H9 (cell line): Measurements from ENCODE around the gene FAAP100. TPM values are rescaled to one million over a fixed set of nuclear protein-coding genes. Genes with fewer than 3 reads are reported as not detected.

Experiments
- DNase-seq: peaks from one replicate; pipeline ENCODE4 v3.0.0-alpha.2; 2017
- H2AFZ ChIP-seq: one replicate; pipeline ENCODE4 v1.6.1; 2013; ENCODE audit warnings: mild to moderate bottlenecking, low read length, control low read depth, moderate library complexity
- H2AK5ac ChIP-seq: 2 replicates; pipeline ENCODE4 v1.6.1; 2013; ENCODE audit warnings: low read length, control low read depth, mixed read lengths; ENCODE audit not compliant: insufficient read length
- H2BK120ac ChIP-seq: one replicate; pipeline ENCODE4 v1.6.1; 2013; ENCODE audit warnings: low read depth, mild to moderate bottlenecking, low read length, control low read depth, inconsistent platforms; ENCODE audit not compliant: poor library complexity, severe bottlenecking
- H2BK12ac ChIP-seq: 2 replicates; pipeline ENCODE4 v1.6.1; 2013; ENCODE audit warnings: low read length, control low read depth, mixed read lengths, low read depth; ENCODE audit not compliant: insufficient read length
- H2BK15ac ChIP-seq: 2 replicates; pipeline ENCODE4 v1.6.1; 2013; ENCODE audit warnings: low read depth, low read length, control low read depth
- H2BK20ac ChIP-seq: one replicate; pipeline ENCODE4 v1.6.1; 2013; ENCODE audit warnings: low read depth, mild to moderate bottlenecking, low read length, control low read depth, inconsistent platforms; ENCODE audit not compliant: poor library complexity, severe bottlenecking
- H2BK5ac ChIP-seq: 2 replicates; pipeline ENCODE4 v1.6.1; 2013; ENCODE audit warnings: low read length, control low read depth, mixed read lengths; ENCODE audit not compliant: insufficient read length
- H3K14ac ChIP-seq: 2 replicates; pipeline ENCODE4 v1.6.1; 2013; ENCODE audit warnings: low read length, control low read depth; ENCODE audit not compliant: insufficient read depth
- H3K18ac ChIP-seq: 2 replicates; pipeline ENCODE4 v1.6.1; 2013; ENCODE audit warnings: low read depth, mild to moderate bottlenecking, mixed read lengths, low read length, control low read depth; ENCODE audit not compliant: insufficient read length
- H3K23ac ChIP-seq: 2 replicates; pipeline ENCODE4 v1.6.1; 2013; ENCODE audit warnings: low read length, control low read depth, mixed read lengths, low read depth; ENCODE audit not compliant: insufficient read length
- H3K23me2 ChIP-seq: 2 replicates; pipeline ENCODE4 v1.6.1; 2013; ENCODE audit warnings: low read depth, mild to moderate bottlenecking, mixed read lengths, low read length, control low read depth; ENCODE audit not compliant: insufficient read length, poor library complexity, severe bottlenecking
- H3K27ac ChIP-seq: 2 replicates; pipeline ENCODE4 v1.5.1; 2013; ENCODE audit warnings: low read length, control low read depth, mixed read lengths, low read depth; ENCODE audit not compliant: insufficient read length
- H3K27me3 ChIP-seq: 2 replicates; pipeline ENCODE4 v1.6.1; 2013; ENCODE audit warnings: low read length, control low read depth, inconsistent platforms; ENCODE audit not compliant: insufficient read depth
- H3K4ac ChIP-seq: 2 replicates; pipeline ENCODE4 v1.6.1; 2013; ENCODE audit warnings: low read depth, mild to moderate bottlenecking, control low read depth, inconsistent platforms, low read length, moderate library complexity
- H3K4me1 ChIP-seq: 2 replicates; pipeline ENCODE4 v1.6.1; 2013; ENCODE audit warnings: low read length, control low read depth, inconsistent platforms; ENCODE audit not compliant: insufficient read depth
- H3K4me2 ChIP-seq: 2 replicates; pipeline ENCODE4 v1.6.1; 2013; ENCODE audit warnings: low read length, control low read depth, mixed read lengths; ENCODE audit not compliant: insufficient read length, insufficient read depth
- H3K56ac ChIP-seq: 2 replicates; pipeline ENCODE4 v1.6.1; 2013; ENCODE audit warnings: low read depth, mild to moderate bottlenecking, mixed read lengths, low read length, control low read depth; ENCODE audit not compliant: insufficient read length
- H3K79me1 ChIP-seq: 2 replicates; pipeline ENCODE4 v1.6.1; 2013; ENCODE audit warnings: low read depth, mild to moderate bottlenecking, moderate library complexity, low read length, control low read depth, inconsistent platforms; ENCODE audit not compliant: insufficient read depth, poor library complexity, severe bottlenecking
- H3K79me2 ChIP-seq: 2 replicates; pipeline ENCODE4 v1.6.1; 2013; ENCODE audit warnings: low read length, control low read depth, inconsistent platforms; ENCODE audit not compliant: insufficient read depth
- H3K9ac ChIP-seq: 2 replicates; pipeline ENCODE4 v1.6.1; 2013; ENCODE audit warnings: low read length, control low read depth, mixed read lengths; ENCODE audit not compliant: insufficient read length; ENCODE audit errors: extremely low read depth
- H3K9me3 ChIP-seq: one replicate; pipeline ENCODE4 v1.6.1; 2013; ENCODE audit warnings: low read depth, low read length, inconsistent platforms; ENCODE audit not compliant: control insufficient read depth
- H3T11ph ChIP-seq: one replicate; pipeline ENCODE4 v1.6.1; 2013; ENCODE audit warnings: mild to moderate bottlenecking, low read length, control low read depth, inconsistent platforms
- H4K20me1 ChIP-seq: one replicate; pipeline ENCODE4 v1.6.1; 2013; ENCODE audit not compliant: control insufficient read depth, insufficient read length, insufficient read depth
- H4K5ac ChIP-seq: 2 replicates; pipeline ENCODE4 v1.6.1; 2013; ENCODE audit warnings: low read depth, mild to moderate bottlenecking, mixed read lengths, low read length, control low read depth; ENCODE audit not compliant: insufficient read length
- H4K8ac ChIP-seq: replicated peaks from 2 replicates; pipeline ENCODE4 v1.6.1; 2013; ENCODE audit warnings: low read length, control low read depth, mixed read lengths, low read depth; ENCODE audit not compliant: insufficient read length
- H4K91ac ChIP-seq: 2 replicates; pipeline ENCODE4 v1.6.1; 2013; ENCODE audit warnings: low read depth, mild to moderate bottlenecking, moderate library complexity, mixed read lengths, low read length, control low read depth; ENCODE audit not compliant: insufficient read length
- H3K27ac Mint-ChIP-seq, 3 experiments: 2 replicates in 2 of 3; 3 replicates in 1 of 3; pipeline ENCODE4 v1.8.0; 2020 to 2021; ENCODE audit warnings: mixed read lengths in 3 of 3, mild to moderate bottlenecking in 1 of 3, moderate library complexity in 1 of 3
- H3K27me3 Mint-ChIP-seq: 2 replicates; pipeline ENCODE4 v1.8.0; 2021; ENCODE audit warnings: low read depth, mild to moderate bottlenecking, moderate library complexity, mixed read lengths
- H3K36me3 Mint-ChIP-seq, 3 experiments: 2 replicates in 2 of 3; 3 replicates in 1 of 3; pipeline ENCODE4 v1.8.0; 2020 to 2021; ENCODE audit warnings: low read depth in 3 of 3, mixed read lengths in 3 of 3; ENCODE audit not compliant: insufficient read depth in 1 of 3
- H3K4me1 Mint-ChIP-seq, 2 experiments: 2 replicates each; pipeline ENCODE4 v1.8.0; 2020; ENCODE audit warnings: mixed read lengths in 2 of 2
- H3K4me3 Mint-ChIP-seq, 2 experiments: 2 replicates in 1 of 2; 3 replicates in 1 of 2; pipeline ENCODE4 v1.8.0; 2020 to 2021; ENCODE audit warnings: mild to moderate bottlenecking in 2 of 2, mixed read lengths in 2 of 2, moderate library complexity in 1 of 2
- H3K9me3 Mint-ChIP-seq, 2 experiments: 2 replicates in 1 of 2; 3 replicates in 1 of 2; pipeline ENCODE4 v1.8.0; 2020; ENCODE audit warnings: mild to moderate bottlenecking in 2 of 2, mixed read lengths in 2 of 2, moderate library complexity in 1 of 2
- WGBS: extraction: QIAGEN DNeasy Blood & Tissue Kit; methylation state at CpG from one replicate; pipeline ENCODE4 v1.1.7; 2013; ENCODE audit warnings: missing lambda C conversion rate, low lambda C conversion rate, mixed read lengths; ENCODE audit not compliant: insufficient read length; ENCODE audit errors: extremely low coverage; 5-methylcytosine and 5-hydroxymethylcytosine counted together
- total RNA-seq: library from RNA; stranded (reverse); gene quantifications from 2 replicates; pipeline ENCODE4 v1.2.1, GENCODE V29; 2021
- TF ChIP-seq, protein P1 (sequence below): fragments of 200-600 bp; sonication (generic); conservative IDR thresholded peaks from 3 replicates; pipeline ENCODE4 v1.8.0; 2021; ENCODE audit warnings: antibody characterized with exemption, mild to moderate bottlenecking

FAAP100 gene
- total RNA-seq, 1 experiment from 2014 or later: 54.0 TPM

DNA sequence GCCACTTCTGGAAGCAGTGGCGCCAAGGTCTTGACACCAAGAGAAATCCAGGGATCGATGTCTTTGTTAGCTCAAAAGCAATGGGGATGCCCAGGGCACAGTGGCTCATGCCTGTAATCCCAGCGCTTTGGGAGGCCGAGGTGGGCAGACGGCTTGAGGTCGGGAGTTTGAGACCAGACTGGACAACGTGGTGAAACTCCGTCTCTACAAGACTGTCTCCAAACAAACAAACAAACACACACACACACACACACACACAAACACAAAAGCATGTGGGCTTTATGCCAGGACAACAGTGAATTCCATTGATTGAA lies 22.4 kb upstream of the FAAP100 start:
- Histone ChIP-seq H3K56ac (no peak overlapping the region), H3K18ac (no peak overlapping the region), H3K9ac (no peak overlapping the region), H3T11ph (no peak overlapping the region), H2AFZ (no peak overlapping the region), H2BK15ac (no peak overlapping the region), H3K23me2 (no peaks in the 10 kb centered on the region), H4K91ac (no peak overlapping the region), H3K27me3 (no peaks in the 10 kb centered on the region), H2BK120ac (no peak overlapping the region), H4K5ac (no peak overlapping the region), H2BK20ac (no peak overlapping the region), H4K8ac (no peak overlapping the region), H3K79me1 (no peaks in the 10 kb centered on the region), H2BK12ac (no peak overlapping the region), H3K4ac (no peak overlapping the region), H2BK5ac (no peak overlapping the region), H3K4me1 (no peaks in the 10 kb centered on the region), H3K27ac (no peak overlapping the region), H3K14ac (no peak overlapping the region), H3K4me2 (no peak overlapping the region), H3K23ac (no peak overlapping the region), H4K20me1 (peaks cover 2% of the 10 kb centered on the region), H3K79me2 (no peaks in the 10 kb centered on the region), H2AK5ac (no peak overlapping the region), H3K9me3 (no peaks in the 10 kb centered on the region)
- Mint-ChIP-seq H3K4me3 (no peak overlapping the region), H3K27me3 (peaks cover under 1% of the 10 kb centered on the region), H3K36me3 (peaks cover 29 to 82% (median 69%) of the 10 kb centered on the region in 3 experiments), H3K4me1 (no peaks in the 10 kb centered on the region), H3K9me3 (no peaks in the 10 kb centered on the region), H3K27ac (peak overlapping the region in 2 of 3 experiments; percentile 23 to 25; a peak in 2 of 7 replicates)
- TF ChIP-seq, protein P1, sequence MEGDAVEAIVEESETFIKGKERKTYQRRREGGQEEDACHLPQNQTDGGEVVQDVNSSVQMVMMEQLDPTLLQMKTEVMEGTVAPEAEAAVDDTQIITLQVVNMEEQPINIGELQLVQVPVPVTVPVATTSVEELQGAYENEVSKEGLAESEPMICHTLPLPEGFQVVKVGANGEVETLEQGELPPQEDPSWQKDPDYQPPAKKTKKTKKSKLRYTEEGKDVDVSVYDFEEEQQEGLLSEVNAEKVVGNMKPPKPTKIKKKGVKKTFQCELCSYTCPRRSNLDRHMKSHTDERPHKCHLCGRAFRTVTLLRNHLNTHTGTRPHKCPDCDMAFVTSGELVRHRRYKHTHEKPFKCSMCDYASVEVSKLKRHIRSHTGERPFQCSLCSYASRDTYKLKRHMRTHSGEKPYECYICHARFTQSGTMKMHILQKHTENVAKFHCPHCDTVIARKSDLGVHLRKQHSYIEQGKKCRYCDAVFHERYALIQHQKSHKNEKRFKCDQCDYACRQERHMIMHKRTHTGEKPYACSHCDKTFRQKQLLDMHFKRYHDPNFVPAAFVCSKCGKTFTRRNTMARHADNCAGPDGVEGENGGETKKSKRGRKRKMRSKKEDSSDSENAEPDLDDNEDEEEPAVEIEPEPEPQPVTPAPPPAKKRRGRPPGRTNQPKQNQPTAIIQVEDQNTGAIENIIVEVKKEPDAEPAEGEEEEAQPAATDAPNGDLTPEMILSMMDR: no peak
- no CpG with 5 or more reads among the region's 8 CpGs for WGBS
- no peak for DNase-seq
